Measurements from ENCODE around the gene GPR151.

- TF ChIP-seq EZH2phosphoT487 (IDR thresholded peaks at IDR 0.05; ENCODE audit: low read depth) (no peak), CTCF (IDR thresholded peaks at IDR 0.05; ENCODE audit: low read depth, low read length) (no peak)
Measured at GRCh38 chr5:146533882-146534281, 17.9 kb upstream of the GPR151 start.
